8988T (cell line): Measurements from ENCODE around the gene FAM43B.

ENCODE experiments used
- DNase-seq: peaks from one replicate; pipeline ENCODE4 v3.0.0; 2011

The FAM43B gene

GRCh38 chr1:20594746-20595145 lies 42.4 kb downstream of the FAM43B start:
- DNase-seq = no peak

GRCh38 chr1:20596106-20596505 lies 43.7 kb downstream of the FAM43B start:
- no peak for DNase-seq

- DNase-seq = no peak
Measured at GRCh38 chr1:20597650-20598049, 45.3 kb downstream of the FAM43B start.

- DNase-seq = no peak
Measured at GRCh38 chr1:20600156-20600555, 47.8 kb downstream of the FAM43B start.

- DNase-seq = no peak
Measured at GRCh38 chr1:20601129-20601825, 48.9 kb downstream of the FAM43B start.

- DNase-seq = no peak
Measured at GRCh38 chr1:20602851-20603450, 50.6 kb downstream of the FAM43B start.

- no peak for DNase-seq
Measured at GRCh38 chr1:20603504-20604464, 51.4 kb downstream of the FAM43B start.
